CD14-positive monocyte (primary cell): Measurements from ENCODE around the gene ADD2. TPM values are rescaled to one million over a fixed set of nuclear protein-coding genes. Genes with fewer than 3 reads are reported as not detected.
A peak's percentile ranks its signal among the peaks of the same experiment; 100 is the strongest.

Experiments
- DNase-seq, 3 donors: peaks; one replicate each; pipeline ENCODE4 v3.0.0-alpha.2; 2011 to 2022
- H2AFZ ChIP-seq: 2 replicates; pipeline ENCODE4 v1.6.0; 2012; ENCODE audit warnings: mild to moderate bottlenecking, low read depth, low read length, inconsistent platforms; ENCODE audit not compliant: insufficient read depth, poor library complexity, severe bottlenecking
- H3K27ac ChIP-seq, 2 donors: 1 replicate in 1 of 2; 2 replicates in 1 of 2; pipeline ENCODE4 v1.5.1; 2012 to 2013; ENCODE audit warnings: low read length in 2 of 2, control low read depth in 1 of 2, inconsistent platforms in 1 of 2, low read depth in 1 of 2, mild to moderate bottlenecking in 1 of 2
- H3K27me3 ChIP-seq, 2 donors: one replicate each; pipeline versions ENCODE4 v1.6.0 to v1.6.1; 2011 to 2013; ENCODE audit warnings: low read length in 2 of 2; ENCODE audit not compliant: control insufficient read depth in 2 of 2, insufficient read depth in 2 of 2
- H3K36me3 ChIP-seq, 2 donors: replicated peaks in 1 of 2; 1 replicate in 1 of 2; 2 replicates in 1 of 2; pipeline versions ENCODE4 v1.5.1 to v1.6.1; 2012 to 2013; ENCODE audit warnings: low read length in 2 of 2, control low read depth in 1 of 2, inconsistent platforms in 1 of 2, mild to moderate bottlenecking in 1 of 2; ENCODE audit not compliant: insufficient read depth in 2 of 2, control insufficient read depth in 1 of 2
- H3K4me1 ChIP-seq, 2 donors: 1 replicate in 1 of 2; 2 replicates in 1 of 2; pipeline versions ENCODE4 v1.5.1 to v1.6.1; 2012 to 2013; ENCODE audit warnings: low read length in 2 of 2, control low read depth in 1 of 2, inconsistent platforms in 1 of 2, mild to moderate bottlenecking in 1 of 2, moderate library complexity in 1 of 2; ENCODE audit not compliant: insufficient read depth in 2 of 2, control insufficient read depth in 1 of 2
- H3K4me2 ChIP-seq: replicated peaks from 2 replicates; pipeline ENCODE3; 2012; ENCODE audit warnings: low read length, moderate library complexity, mild to moderate bottlenecking; ENCODE audit not compliant: poor library complexity, severe bottlenecking; ENCODE audit errors: extremely low read depth
- H3K4me3 ChIP-seq, 3 experiments: fragments of 200-600 bp in 1 of 3; sonication (generic) in 1 of 3; replicated peaks in 1 of 3; 1 replicate in 2 of 3; 2 replicates in 1 of 3; pipeline ENCODE4 v1.5.1; 2011 to 2013; ENCODE audit warnings: low read length in 3 of 3, mild to moderate bottlenecking in 3 of 3, control low read depth in 2 of 3, low read depth in 2 of 3, inconsistent platforms in 1 of 3, moderate library complexity in 1 of 3
- H3K79me2 ChIP-seq: 2 replicates; pipeline ENCODE4 v1.6.0; 2012; ENCODE audit warnings: mild to moderate bottlenecking, control low read depth, inconsistent platforms, low read length, moderate library complexity; ENCODE audit not compliant: insufficient read depth
- H3K9ac ChIP-seq: 2 replicates; pipeline ENCODE4 v1.6.0; 2017; ENCODE audit warnings: low read length, mild to moderate bottlenecking; ENCODE audit not compliant: insufficient read depth, poor library complexity, severe bottlenecking
- H3K9me3 ChIP-seq, 2 donors: replicated peaks in 1 of 2; 1 replicate in 1 of 2; 2 replicates in 1 of 2; pipeline versions ENCODE4 v1.5.1 to v1.6.1; 2012 to 2013; ENCODE audit warnings: low read length in 2 of 2, control low read depth in 1 of 2; ENCODE audit not compliant: control insufficient read depth in 1 of 2, insufficient read depth in 1 of 2
- H4K20me1 ChIP-seq: 2 replicates; pipeline ENCODE4 v1.6.0; 2012; ENCODE audit warnings: mild to moderate bottlenecking, low read length, control low read depth, moderate library complexity; ENCODE audit not compliant: insufficient read depth
- H3K27ac Mint-ChIP-seq, 7 donors: one replicate each; pipeline ENCODE4 v1.8.0; 2020; ENCODE audit warnings: mild to moderate bottlenecking in 7 of 7, mixed read lengths in 7 of 7, moderate library complexity in 6 of 7, inconsistent platforms in 2 of 7
- H3K27me3 Mint-ChIP-seq, 3 donors: one replicate each; pipeline ENCODE4 v1.8.0; 2021 to 2022; ENCODE audit warnings: low read depth in 3 of 3, mild to moderate bottlenecking in 3 of 3, mixed read lengths in 3 of 3, moderate library complexity in 3 of 3, inconsistent platforms in 1 of 3
- H3K36me3 Mint-ChIP-seq, 2 donors: one replicate each; pipeline ENCODE4 v1.8.0; 2020; ENCODE audit warnings: mixed read lengths in 2 of 2, inconsistent platforms in 1 of 2, mild to moderate bottlenecking in 1 of 2
- H3K4me1 Mint-ChIP-seq: one replicate; pipeline ENCODE4 v1.8.0; 2020; ENCODE audit warnings: mild to moderate bottlenecking, mixed read lengths
- H3K4me3 Mint-ChIP-seq, 2 donors: one replicate each; pipeline ENCODE4 v1.8.0; 2020; ENCODE audit warnings: mild to moderate bottlenecking in 2 of 2, mixed read lengths in 2 of 2, moderate library complexity in 1 of 2
- H3K9me3 Mint-ChIP-seq, 7 donors: one replicate each; pipeline ENCODE4 v1.8.0; 2020 to 2022; ENCODE audit warnings: mixed read lengths in 7 of 7, mild to moderate bottlenecking in 6 of 7, moderate library complexity in 6 of 7, inconsistent platforms in 2 of 7
- WGBS: methylation state at CpG from one replicate; pipeline ENCODE4 v1.1.5; 2013; ENCODE audit warnings: missing lambda C conversion rate; ENCODE audit not compliant: insufficient coverage; 5-methylcytosine and 5-hydroxymethylcytosine counted together
- intact Hi-C, 2 donors: fragments of 100-400 bp; cut with micrococcal nuclease; formaldehyde crosslinking; loops; one replicate each; pipeline versions ENCODE4 v1.15.0 to v1.15.1; 2023
- polyA plus RNA-seq, 3 donors: library from polyadenylated mRNA; depleted of rRNA in 1 of 3; unstranded in 2 of 3; stranded (reverse) in 1 of 3; fragments of 300-500 nt in 2 of 3; fragments of >200 nt in 1 of 3; fragmentation: Illumina TruSeq in 2 of 3; gene quantifications; 1 replicate in 2 of 3; 2 replicates in 1 of 3; pipeline ENCODE4 v1.2.3, GENCODE V29; 2012 to 2021
- TF ChIP-seq, protein P1 (sequence below): fragments of 200-600 bp; IDR thresholded peaks from one replicate; pipeline ENCODE4 v1.8.0; 2022; ENCODE audit warnings: antibody characterized with exemption, mild to moderate bottlenecking

ADD2 gene
- polyA plus RNA-seq, 3 donors = 0.18 to 0.56 (median 0.26) TPM

DNA sequence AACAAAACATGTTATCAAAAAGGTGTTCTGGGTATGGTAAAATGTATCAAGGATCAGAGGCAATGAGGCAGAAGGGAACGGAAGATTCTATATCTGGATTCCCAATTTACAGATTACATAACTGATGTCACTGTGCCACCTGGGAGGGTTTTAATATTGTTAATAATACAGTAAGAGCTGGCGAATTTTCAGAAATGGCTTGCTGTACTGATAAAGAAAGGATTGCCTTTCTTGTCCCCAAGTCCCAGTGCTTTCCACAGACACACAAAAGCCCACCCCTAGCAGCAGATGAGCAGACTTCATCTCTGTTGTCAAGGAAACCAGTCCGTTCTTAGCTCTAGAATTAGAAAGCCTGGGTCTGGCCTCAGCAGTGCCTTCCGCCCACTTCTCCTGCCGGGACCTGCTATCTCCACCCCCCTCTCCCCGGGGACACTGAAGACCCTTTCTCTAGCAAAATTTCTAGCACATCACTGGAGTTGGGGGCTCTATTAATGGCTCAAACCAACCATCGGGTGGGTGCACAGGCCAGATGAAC is 34.3 kb downstream of the ADD2 start:
- H3K9me3 ChIP-seq = no peaks in the 10 kb centered on the region
- WGBS = 67% methylated on average over 1 of the region's 7 CpGs
- no peak overlapping the region for H3K27ac Mint-ChIP-seq

DNA sequence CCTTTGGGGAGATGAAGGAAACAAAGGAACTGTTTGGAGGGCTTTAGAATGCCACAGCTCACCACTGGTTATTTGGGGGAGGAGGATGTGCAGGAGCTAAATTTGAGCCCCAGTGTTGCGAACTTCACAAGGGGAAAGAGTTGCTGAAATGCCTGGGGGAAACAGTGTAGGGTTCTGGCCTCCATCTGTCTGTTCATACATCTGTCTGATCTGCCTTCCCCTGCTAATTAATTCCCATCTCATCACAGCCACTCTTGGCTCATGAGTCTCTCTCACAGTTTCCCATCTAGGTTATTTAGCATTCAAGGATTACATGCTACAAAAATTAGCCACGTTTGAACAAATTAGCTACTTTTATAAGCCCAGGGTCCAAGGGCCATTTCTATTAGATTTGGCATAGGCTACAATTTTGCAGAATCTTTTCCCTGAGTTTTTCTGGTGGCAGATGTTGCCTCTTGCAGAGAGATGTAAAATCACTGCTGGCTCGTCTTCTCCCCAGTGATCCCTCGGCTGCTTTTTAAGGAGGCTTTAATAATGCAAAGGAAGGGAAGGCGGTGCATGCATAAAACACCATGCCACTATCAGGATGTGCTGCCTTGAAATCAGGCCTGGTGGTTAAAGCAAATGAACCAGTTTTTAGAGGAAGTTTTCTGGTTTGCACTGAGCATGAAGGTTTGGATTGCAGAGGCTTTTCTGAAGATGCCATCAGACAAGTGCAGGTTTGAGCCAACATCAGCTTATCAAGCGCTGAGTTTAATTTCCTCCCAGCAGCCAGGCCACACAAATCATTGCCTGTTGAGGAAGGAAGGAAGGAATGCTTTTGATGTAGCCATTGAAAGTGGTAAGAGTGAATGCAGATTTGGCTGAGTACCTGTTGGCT is 35.0 kb downstream of the ADD2 start:
- H3K27ac Mint-ChIP-seq = peak overlapping the region in 1 of 7 donors; percentile 37
- TF ChIP-seq, protein P1, sequence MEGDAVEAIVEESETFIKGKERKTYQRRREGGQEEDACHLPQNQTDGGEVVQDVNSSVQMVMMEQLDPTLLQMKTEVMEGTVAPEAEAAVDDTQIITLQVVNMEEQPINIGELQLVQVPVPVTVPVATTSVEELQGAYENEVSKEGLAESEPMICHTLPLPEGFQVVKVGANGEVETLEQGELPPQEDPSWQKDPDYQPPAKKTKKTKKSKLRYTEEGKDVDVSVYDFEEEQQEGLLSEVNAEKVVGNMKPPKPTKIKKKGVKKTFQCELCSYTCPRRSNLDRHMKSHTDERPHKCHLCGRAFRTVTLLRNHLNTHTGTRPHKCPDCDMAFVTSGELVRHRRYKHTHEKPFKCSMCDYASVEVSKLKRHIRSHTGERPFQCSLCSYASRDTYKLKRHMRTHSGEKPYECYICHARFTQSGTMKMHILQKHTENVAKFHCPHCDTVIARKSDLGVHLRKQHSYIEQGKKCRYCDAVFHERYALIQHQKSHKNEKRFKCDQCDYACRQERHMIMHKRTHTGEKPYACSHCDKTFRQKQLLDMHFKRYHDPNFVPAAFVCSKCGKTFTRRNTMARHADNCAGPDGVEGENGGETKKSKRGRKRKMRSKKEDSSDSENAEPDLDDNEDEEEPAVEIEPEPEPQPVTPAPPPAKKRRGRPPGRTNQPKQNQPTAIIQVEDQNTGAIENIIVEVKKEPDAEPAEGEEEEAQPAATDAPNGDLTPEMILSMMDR = no peak
- Histone ChIP-seq H3K9ac (no peak overlapping the region), H3K79me2 (no peaks in the 10 kb centered on the region), H3K4me3 (no peak overlapping the region), H3K4me2 (no peak overlapping the region), H3K27ac (no peak overlapping the region), H4K20me1 (no peaks in the 10 kb centered on the region), H3K36me3 (no peaks in the 10 kb centered on the region), H2AFZ (no peak overlapping the region), H3K9me3 (no peaks in the 10 kb centered on the region), H3K4me1 (no peaks in the 10 kb centered on the region), H3K27me3 (peaks cover 11% of the 10 kb centered on the region in 2 donors)
- no peak for DNase-seq
- H3K27me3 Mint-ChIP-seq = peaks cover 12 to 30% (median 15%) of the 10 kb centered on the region in 3 donors
- intact Hi-C loops = no loop called here
- H3K4me3 Mint-ChIP-seq = no peak overlapping the region
- H3K4me1 Mint-ChIP-seq = no peaks in the 10 kb centered on the region
- peaks cover 0 to 2% (median 0%) of the 10 kb centered on the region in 7 donors for H3K9me3 Mint-ChIP-seq
- 80% methylated on average over 2 of the region's 6 CpGs for WGBS
- H3K36me3 Mint-ChIP-seq = no peaks in the 10 kb centered on the region

More for the DNA sequence above, 34.3 kb downstream of the ADD2 start:
- no peaks in the 10 kb centered on the region for H4K20me1 ChIP-seq
- Mint-ChIP-seq H3K9me3 (peaks cover 0 to 2% (median 0%) of the 10 kb centered on the region in 7 donors), H3K36me3 (no peaks in the 10 kb centered on the region), H3K4me1 (no peaks in the 10 kb centered on the region), H3K27me3 (peaks cover 12 to 36% (median 15%) of the 10 kb centered on the region in 3 donors), H3K4me3 (no peak overlapping the region)
- H3K4me1 ChIP-seq = no peaks in the 10 kb centered on the region
- H3K4me3 ChIP-seq = no peak overlapping the region
- no peak overlapping the region for H2AFZ ChIP-seq
- no peak overlapping the region for H3K27ac ChIP-seq
- H3K4me2 ChIP-seq = no peak overlapping the region
- TF ChIP-seq, protein P1 = no peak
- no peaks in the 10 kb centered on the region for H3K36me3 ChIP-seq
- H3K79me2 ChIP-seq = no peaks in the 10 kb centered on the region
- DNase-seq = no peak
- no peak overlapping the region for H3K9ac ChIP-seq
- H3K27me3 ChIP-seq = peaks cover 14% of the 10 kb centered on the region in 2 donors
- intact Hi-C loops = no loop called here
